Neural cell (in vitro differentiated cells): ENCODE data around the gene DCST1.

Source experiments
- EZH2 ChIP-seq: fragments of 200-600, 300-800 bp; shearing (Covaris generic), sonication (generic); IDR thresholded peaks from 2 replicates; pipeline ENCODE4 v1.6.1; 2014; ENCODE audit warnings: antibody characterized with exemption, low read length, borderline replicate concordance, mild to moderate bottlenecking; ENCODE audit not compliant: insufficient read depth, poor library complexity, severe bottlenecking
- TF ChIP-seq, protein P1 (sequence below): fragments of 450-650 bp; IDR thresholded peaks from 2 replicates; pipeline ENCODE4 v1.5.1; 2014; ENCODE audit warnings: antibody characterized with exemption, mild to moderate bottlenecking, moderate library complexity; ENCODE audit not compliant: poor library complexity, severe bottlenecking
- TF ChIP-seq, protein P2 (sequence below): IDR thresholded peaks from 2 replicates; pipeline ENCODE4 v1.6.1; 2012; ENCODE audit warnings: borderline replicate concordance

DNA sequence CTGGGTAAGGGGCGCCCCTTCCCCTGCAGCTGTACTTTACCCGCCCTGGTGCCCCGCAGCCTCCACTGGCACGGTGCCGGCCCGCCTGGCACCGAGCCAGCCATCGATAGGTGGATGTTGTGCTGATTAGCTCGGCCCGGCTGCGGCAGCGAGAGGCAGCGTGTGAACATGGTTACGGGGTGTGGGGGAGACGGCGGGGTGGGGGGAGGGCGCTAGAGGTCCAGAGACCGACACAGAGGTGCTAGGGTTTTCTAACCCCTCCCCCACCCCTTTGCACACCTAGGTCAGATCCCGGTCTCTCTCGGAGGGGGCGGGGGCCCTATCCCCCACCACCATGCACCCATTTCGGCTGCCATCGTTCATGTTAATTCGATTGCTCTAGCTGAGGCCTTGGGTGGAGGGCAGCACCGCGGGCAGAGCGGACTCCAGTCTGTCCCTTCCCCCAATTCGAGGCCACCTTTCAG, 36.6 kb downstream of the DCST1 start:
- TF ChIP-seq, protein P1, sequence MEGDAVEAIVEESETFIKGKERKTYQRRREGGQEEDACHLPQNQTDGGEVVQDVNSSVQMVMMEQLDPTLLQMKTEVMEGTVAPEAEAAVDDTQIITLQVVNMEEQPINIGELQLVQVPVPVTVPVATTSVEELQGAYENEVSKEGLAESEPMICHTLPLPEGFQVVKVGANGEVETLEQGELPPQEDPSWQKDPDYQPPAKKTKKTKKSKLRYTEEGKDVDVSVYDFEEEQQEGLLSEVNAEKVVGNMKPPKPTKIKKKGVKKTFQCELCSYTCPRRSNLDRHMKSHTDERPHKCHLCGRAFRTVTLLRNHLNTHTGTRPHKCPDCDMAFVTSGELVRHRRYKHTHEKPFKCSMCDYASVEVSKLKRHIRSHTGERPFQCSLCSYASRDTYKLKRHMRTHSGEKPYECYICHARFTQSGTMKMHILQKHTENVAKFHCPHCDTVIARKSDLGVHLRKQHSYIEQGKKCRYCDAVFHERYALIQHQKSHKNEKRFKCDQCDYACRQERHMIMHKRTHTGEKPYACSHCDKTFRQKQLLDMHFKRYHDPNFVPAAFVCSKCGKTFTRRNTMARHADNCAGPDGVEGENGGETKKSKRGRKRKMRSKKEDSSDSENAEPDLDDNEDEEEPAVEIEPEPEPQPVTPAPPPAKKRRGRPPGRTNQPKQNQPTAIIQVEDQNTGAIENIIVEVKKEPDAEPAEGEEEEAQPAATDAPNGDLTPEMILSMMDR: no peak
- no peak for TF ChIP-seq EZH2
- TF ChIP-seq, protein P2, sequence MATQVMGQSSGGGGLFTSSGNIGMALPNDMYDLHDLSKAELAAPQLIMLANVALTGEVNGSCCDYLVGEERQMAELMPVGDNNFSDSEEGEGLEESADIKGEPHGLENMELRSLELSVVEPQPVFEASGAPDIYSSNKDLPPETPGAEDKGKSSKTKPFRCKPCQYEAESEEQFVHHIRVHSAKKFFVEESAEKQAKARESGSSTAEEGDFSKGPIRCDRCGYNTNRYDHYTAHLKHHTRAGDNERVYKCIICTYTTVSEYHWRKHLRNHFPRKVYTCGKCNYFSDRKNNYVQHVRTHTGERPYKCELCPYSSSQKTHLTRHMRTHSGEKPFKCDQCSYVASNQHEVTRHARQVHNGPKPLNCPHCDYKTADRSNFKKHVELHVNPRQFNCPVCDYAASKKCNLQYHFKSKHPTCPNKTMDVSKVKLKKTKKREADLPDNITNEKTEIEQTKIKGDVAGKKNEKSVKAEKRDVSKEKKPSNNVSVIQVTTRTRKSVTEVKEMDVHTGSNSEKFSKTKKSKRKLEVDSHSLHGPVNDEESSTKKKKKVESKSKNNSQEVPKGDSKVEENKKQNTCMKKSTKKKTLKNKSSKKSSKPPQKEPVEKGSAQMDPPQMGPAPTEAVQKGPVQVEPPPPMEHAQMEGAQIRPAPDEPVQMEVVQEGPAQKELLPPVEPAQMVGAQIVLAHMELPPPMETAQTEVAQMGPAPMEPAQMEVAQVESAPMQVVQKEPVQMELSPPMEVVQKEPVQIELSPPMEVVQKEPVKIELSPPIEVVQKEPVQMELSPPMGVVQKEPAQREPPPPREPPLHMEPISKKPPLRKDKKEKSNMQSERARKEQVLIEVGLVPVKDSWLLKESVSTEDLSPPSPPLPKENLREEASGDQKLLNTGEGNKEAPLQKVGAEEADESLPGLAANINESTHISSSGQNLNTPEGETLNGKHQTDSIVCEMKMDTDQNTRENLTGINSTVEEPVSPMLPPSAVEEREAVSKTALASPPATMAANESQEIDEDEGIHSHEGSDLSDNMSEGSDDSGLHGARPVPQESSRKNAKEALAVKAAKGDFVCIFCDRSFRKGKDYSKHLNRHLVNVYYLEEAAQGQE: no peak
